ENCODE results near the gene GSC2. TPM values are rescaled to one million over a fixed set of nuclear protein-coding genes. Genes with fewer than 3 reads are reported as not detected.
"Not testable (repeated sequence)": the region's sequence is repeated elsewhere in the genome, so short reads cannot be mapped to it uniquely, and the experiment has no call there.

Gene GSC2
- total RNA-seq, 1 donor from 2014 or later: not detected

GRCh38 chr22:19164425-19164824 is 14.3 kb upstream of the GSC2 start:
- no peak for DNase-seq (ENCODE audit: extremely low read depth, low read depth, low spot score)

- not testable (repeated sequence) for DNase-seq (ENCODE audit: extremely low read depth, low read depth, low spot score)
Observed at GRCh38 chr22:19158649-19159048, 8.6 kb upstream of the GSC2 start.

GRCh38 chr22:19156109-19156508 is 6.0 kb upstream of the GSC2 start:
- not testable (repeated sequence) for DNase-seq (ENCODE audit: extremely low read depth, low read depth, low spot score)

DNA sequence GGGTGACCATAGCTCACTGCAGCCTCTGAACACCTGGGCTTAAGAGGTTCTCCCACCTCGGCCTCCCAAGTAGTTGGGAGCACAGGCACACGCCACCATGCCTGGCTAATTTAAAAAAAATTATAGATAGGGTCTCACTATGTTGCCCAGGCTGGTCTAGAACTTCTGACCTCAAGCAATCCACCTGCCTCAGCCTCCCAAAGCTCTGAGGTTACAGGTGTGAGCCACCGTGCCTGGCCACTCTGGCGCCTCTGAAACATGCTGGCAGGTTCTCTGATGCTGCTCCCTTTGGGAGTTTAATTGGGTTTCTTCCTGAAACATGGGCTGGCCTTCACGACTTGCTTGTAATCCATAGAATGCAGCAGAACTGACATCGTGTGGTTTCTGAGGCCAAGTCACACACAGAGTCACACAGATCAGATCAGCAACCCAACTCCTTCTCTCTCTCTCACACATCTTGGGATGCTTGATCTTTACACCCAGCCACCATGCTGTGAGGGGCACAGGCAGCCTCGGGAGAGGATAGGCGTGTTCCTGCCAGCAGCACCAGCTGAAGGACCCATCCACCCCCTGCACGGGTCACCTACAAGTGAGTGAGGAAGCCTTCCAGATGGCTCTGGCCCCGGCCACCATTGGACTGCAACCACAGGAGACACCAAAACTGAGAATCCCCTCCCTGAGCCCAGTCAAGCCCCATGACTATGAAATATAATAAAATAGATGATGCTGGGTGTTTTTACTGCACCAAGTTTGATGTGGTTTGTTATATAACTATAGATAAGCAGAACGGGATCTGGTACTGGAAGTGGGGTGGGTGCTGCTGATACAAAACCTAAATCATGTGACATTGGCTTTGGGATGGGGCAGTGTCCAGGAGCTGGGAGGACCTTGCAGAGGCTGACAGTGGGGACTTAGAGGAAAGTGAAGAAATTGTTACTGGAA is 3.1 kb upstream of the GSC2 start:
- DNase-seq (ENCODE audit: extremely low read depth, low read depth, low spot score): no peak

- DNase-seq (ENCODE audit: extremely low read depth, low read depth, low spot score): no peak
Observed at GRCh38 chr22:19151329-19152191, 1.5 kb upstream of the GSC2 start.

DNA sequence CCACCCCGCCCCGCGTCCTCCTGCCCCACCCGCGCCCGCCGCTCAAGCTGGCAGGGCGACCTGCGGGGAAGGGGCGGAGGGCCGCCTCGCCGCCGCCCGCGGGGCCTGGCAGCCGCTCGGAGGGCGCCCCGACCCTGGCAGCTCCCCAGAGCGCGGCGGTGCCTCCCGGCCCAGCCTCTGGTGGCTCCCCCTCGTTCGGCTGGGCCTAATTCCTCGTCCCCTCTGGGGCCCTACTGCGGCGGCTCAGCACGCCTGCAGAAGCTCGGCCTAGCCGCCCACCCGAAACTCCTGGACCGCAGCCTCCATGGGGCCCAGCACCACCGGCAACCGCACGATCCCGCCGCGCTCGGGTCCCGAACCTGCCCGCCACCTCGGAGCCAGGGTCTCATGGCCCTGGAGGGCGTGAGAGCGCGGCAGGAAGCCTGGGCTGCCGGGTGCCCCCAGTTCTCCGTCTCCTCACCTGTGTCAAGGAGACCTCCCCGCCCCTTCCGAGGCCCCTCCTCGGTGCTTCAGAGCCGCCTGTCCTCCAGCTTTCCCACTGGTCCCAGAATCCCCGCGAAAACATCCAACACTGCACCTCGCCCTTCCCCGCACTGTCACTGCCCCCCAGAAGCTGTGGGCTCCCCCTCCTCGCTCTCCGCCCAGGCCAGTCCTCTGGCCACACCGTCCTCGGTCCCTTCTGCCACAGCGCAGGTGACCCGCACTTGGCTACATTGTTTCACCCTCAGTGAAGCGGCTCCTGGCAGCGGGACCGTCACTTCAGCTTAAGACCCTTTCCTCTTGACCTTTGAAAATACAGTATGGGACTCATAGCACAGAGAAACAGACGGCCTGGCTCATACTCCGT is 613 bp upstream of the GSC2 start:
- no peak for DNase-seq (ENCODE audit: extremely low read depth, low read depth, low spot score)

- no peak for DNase-seq (ENCODE audit: extremely low read depth, low read depth, low spot score)
Observed at GRCh38 chr22:19149047-19149883, 827 bp downstream of the GSC2 start.

- DNase-seq (ENCODE audit: extremely low read depth, low read depth, low spot score): no peak
Observed at GRCh38 chr22:19148417-19149046, 1.6 kb downstream of the GSC2 start.

DNA sequence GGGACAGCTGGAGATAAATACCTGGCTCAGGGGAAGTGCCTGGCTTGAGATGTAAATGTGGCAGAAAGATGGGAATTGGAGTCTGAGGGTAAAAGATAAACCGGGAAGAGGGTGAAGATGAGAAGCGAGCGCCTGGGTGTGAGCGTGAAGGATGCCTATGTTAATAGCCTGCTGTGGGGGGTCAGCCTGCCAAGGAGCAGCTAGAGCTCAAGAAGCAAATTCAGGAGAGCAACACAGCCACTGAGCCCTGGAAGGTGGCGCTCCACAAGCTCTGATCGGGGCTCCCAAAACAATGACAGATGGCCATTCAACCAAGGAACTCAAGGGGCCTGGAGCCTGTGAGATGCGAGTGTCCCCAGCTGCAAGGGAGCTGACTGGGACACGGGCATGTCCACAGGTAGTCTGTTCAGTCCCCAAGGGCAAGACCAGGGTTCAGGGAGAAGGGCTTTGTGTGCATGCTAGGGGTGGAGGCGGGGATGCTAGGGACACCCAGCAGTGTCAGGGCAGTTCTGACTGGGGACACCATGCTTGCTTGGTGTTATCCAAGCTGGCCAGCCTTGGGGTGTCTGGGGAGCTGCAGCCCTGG is 2.8 kb downstream of the GSC2 start:
- DNase-seq (ENCODE audit: extremely low read depth, low read depth, low spot score): no peak

DNA sequence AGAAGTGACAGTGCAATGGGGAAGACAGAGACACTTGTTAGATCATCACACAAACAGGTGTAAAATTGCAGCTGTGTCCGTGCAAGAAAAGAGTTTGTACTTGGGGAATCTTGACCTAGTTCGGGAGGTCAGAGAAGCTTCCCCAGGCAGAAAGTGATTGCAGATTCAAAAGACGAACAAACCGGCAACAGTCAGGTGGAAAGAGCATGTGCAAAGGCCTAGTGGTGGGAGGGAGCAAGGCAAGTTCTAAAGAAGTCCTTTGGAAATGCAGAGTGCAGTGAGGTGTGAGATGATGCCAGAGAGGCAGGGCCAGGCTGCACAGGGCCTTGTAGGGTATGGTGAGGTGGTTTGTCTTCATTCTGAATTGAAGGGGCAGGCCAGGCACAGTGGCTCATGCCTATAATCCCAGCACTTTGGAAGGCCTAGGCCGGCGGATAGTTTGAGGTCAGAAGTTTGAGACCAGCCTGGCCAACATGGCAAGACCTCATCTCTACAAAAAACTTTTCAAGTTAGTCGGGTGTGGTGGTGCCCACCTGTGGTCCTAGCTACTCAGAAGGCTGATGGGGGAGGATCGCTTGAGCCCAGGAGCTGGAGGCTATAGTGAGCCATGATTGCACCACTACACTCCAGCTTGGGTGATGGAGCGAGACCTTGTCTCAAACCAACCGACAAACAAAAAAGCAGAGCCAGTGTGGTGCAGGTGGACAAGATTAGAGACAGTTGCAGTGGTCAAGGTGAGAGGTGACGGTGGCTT is 3.7 kb downstream of the GSC2 start:
- DNase-seq (ENCODE audit: extremely low read depth, low read depth, low spot score): no peak

DNA sequence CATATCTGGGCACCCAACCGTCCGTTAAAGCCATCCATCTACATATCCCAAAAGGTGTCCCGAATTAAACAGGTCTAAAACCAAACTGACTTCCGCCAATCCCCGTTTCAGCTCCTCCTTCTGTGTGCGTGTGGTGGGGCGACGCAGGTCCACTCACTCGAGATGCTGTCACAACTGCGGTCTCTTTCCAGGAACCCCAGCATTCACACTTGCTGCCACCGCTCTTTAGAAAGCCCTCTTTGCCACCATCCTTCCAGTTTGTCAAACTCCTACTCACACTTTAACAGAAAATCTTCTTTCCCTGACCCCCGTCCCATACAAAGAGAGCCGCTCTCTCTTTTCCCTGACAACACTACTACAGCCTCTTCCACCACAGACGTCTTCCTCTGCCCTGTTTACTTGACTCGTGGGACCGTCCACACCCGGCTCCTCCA is 6.1 kb downstream of the GSC2 start:
- no peak for DNase-seq (ENCODE audit: extremely low read depth, low read depth, low spot score)

DNA sequence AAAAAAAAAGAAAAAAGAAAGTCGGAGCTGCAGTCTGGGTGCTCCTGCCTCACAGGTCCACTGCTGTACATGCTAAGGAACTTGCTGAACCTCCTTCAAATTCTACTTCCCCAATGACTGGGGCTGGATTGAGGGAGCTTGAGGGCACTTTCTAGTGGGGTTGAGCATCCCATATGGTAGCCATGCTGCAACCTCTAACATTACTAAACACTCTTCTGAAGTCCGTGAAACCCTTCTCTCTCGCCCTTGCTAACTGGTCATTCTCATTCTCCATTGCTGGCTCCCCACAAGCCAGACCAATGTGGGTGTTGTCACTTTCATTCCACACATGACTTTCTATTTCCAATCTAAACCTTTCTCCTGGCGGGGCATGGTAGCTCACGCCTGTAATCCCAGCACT is 6.9 kb downstream of the GSC2 start:
- DNase-seq (ENCODE audit: extremely low read depth, low read depth, low spot score): no peak

DNA sequence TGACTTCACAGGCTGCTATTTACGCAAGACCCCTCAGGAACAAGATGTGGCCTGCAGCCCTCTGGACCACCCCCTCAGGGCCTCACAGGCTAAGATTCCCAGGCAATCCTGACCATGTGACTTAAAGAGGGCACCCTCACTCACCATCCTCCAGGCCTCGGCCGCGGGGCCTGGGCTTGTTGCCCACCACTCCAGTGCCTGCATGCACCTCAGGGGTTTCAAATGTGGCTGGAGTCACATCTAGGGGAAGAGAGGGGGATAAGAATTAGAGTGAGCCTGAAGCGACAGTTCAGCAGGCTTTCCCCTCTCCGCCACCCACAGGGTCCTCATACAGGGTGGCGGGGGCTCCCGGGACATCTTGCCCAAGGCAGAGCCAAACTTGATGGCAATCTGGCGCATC is 7.7 kb downstream of the GSC2 start:
- no peak for DNase-seq (ENCODE audit: extremely low read depth, low read depth, low spot score)

DNA sequence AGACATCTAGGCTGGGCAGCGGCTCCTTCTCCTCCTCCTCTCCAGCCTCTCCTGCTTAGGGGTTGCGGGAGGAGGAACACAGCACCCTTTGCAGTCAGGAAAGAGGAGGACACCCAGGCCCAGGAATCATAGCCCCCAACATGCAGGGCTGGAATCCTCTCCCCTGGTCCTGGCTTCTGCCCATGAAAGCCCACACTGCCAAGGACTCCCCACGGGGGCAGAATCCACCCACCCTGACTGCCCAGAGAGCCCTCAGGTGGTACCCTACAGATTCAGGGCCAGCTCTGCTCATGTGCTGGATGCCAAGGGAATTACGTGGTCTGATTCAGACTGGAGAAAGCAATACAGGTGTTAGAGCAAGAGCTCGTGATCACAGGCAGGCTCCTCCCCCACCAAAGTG is 10.1 kb downstream of the GSC2 start:
- DNase-seq (ENCODE audit: extremely low read depth, low read depth, low spot score): no peak

GRCh38 chr22:19139001-19139356 is 11.1 kb downstream of the GSC2 start:
- no peak for DNase-seq (ENCODE audit: extremely low read depth, low read depth, low spot score)

- DNase-seq (ENCODE audit: extremely low read depth, low read depth, low spot score): no peak
Observed at GRCh38 chr22:19138217-19139000, 11.7 kb downstream of the GSC2 start.

DNA sequence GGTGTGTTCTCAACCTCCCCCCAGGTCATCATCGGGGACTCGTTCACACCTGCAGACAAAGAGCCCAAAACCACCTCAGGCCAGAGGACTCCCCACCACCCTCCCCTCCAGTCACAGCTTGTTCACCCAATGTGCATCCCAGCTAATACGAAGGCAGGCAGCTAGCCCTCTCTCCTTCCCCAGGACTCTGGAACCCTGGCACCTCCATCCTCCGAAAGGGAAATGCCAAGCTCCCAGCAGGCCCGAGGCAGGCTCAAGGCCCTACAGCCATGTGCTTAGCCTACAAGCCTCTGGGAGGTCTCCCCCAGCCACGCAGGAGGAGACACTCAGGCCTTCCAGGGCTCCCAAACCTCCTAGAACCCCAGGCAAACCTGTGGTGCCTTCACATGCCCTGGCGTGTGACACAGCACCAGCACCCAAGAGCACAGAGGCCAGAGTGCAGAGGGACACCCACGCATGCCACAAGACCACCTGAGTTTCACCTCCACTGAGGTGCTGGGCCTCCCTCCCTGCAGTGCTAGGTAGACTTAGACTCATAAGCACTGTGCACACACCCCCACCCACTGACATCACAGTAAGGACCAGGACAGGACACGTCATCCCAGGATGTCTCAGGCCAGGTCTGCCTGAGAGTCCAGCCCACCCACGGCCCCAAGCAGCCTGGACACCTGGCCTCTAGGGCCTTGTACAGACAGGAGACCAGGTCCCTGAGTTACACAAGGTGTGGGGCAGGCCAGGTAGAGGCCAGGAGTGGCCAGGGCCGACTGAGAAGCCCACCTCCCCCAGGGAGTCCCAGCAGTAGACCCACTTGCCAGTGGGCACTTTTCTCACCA is 12.5 kb downstream of the GSC2 start:
- DNase-seq (ENCODE audit: extremely low read depth, low read depth, low spot score): no peak
